Measurements from ENCODE around the gene TBX1.
A peak's percentile ranks its signal among the peaks of the same experiment; 100 is the strongest.

TBX1 gene

GRCh38 chr22:19730655-19731360 lies 29.8 kb upstream of the TBX1 start:
- peaks cover 4% of the 10 kb centered on the region for H3K36me3 Mint-ChIP-seq (ENCODE audit: low read depth)
- peaks cover 86% of the 10 kb centered on the region for H3K27me3 Mint-ChIP-seq (ENCODE audit: low read depth)
- peaks cover 8% of the 10 kb centered on the region for H3K9me3 Mint-ChIP-seq
- H3K27ac Mint-ChIP-seq, result no peak overlapping the region
- H3K4me3 Mint-ChIP-seq, result peak overlapping the region; percentile 79 to 82 (median 79)
- H3K4me1 Mint-ChIP-seq, result peaks cover 5% of the 10 kb centered on the region
- peak; percentile 87 to 96 (median 93) for TF ChIP-seq CTCF (IDR thresholded peaks at IDR 0.05; ENCODE audit: unreplicated experiment in 3 of 3)

- no peak overlapping the region for H3K27ac Mint-ChIP-seq
- no peak overlapping the region for H3K4me3 Mint-ChIP-seq
- peaks cover 84% of the 10 kb centered on the region for H3K27me3 Mint-ChIP-seq (ENCODE audit: low read depth)
- H3K36me3 Mint-ChIP-seq (ENCODE audit: low read depth), result peaks cover 4% of the 10 kb centered on the region
- H3K4me1 Mint-ChIP-seq, result peaks cover 5% of the 10 kb centered on the region
- peaks cover 8% of the 10 kb centered on the region for H3K9me3 Mint-ChIP-seq
- no peak for TF ChIP-seq CTCF (IDR thresholded peaks at IDR 0.05; ENCODE audit: unreplicated experiment in 3 of 3)
These were observed 29.0 kb upstream of the TBX1 start for GRCh38 chr22:19731361-19732135.

- peaks cover 2% of the 10 kb centered on the region for H3K36me3 Mint-ChIP-seq (ENCODE audit: low read depth)
- H3K27me3 Mint-ChIP-seq (ENCODE audit: low read depth), result peaks cover 81% of the 10 kb centered on the region
- H3K4me3 Mint-ChIP-seq, result peak overlapping the region in 1 of 3 experiments; percentile 40
- no peak overlapping the region for H3K27ac Mint-ChIP-seq
- peaks cover 3% of the 10 kb centered on the region for H3K9me3 Mint-ChIP-seq
- H3K4me1 Mint-ChIP-seq, result peaks cover 10% of the 10 kb centered on the region
- TF ChIP-seq CTCF (IDR thresholded peaks at IDR 0.05; ENCODE audit: unreplicated experiment in 3 of 3), result no peak
These were observed 28.0 kb upstream of the TBX1 start for GRCh38 chr22:19732403-19733113.

- Mint-ChIP-seq H3K27ac (no peak overlapping the region), H3K9me3 (no peaks in the 10 kb centered on the region), H3K36me3 (ENCODE audit: low read depth) (no peaks in the 10 kb centered on the region), H3K4me1 (peaks cover 10% of the 10 kb centered on the region), H3K4me3 (no peak overlapping the region), H3K27me3 (ENCODE audit: low read depth) (peaks cover 70% of the 10 kb centered on the region)
- no peak for TF ChIP-seq CTCF (IDR thresholded peaks at IDR 0.05; ENCODE audit: unreplicated experiment in 3 of 3)
These were observed 26.8 kb upstream of the TBX1 start for GRCh38 chr22:19733755-19734154.

GRCh38 chr22:19734163-19734562 lies 26.4 kb upstream of the TBX1 start:
- TF ChIP-seq CTCF (IDR thresholded peaks at IDR 0.05; ENCODE audit: unreplicated experiment in 3 of 3), result no peak
- Mint-ChIP-seq H3K36me3 (ENCODE audit: low read depth) (no peaks in the 10 kb centered on the region), H3K27me3 (ENCODE audit: low read depth) (peaks cover 66% of the 10 kb centered on the region), H3K27ac (no peak overlapping the region), H3K4me3 (no peak overlapping the region), H3K9me3 (no peaks in the 10 kb centered on the region), H3K4me1 (peaks cover 13% of the 10 kb centered on the region)
